Measurements from ENCODE around the gene ZNF592.
"Not testable (repeated sequence)": the region's sequence is repeated elsewhere in the genome, so short reads cannot be mapped to it uniquely, and the experiment has no call there.

The ZNF592 gene

DNA sequence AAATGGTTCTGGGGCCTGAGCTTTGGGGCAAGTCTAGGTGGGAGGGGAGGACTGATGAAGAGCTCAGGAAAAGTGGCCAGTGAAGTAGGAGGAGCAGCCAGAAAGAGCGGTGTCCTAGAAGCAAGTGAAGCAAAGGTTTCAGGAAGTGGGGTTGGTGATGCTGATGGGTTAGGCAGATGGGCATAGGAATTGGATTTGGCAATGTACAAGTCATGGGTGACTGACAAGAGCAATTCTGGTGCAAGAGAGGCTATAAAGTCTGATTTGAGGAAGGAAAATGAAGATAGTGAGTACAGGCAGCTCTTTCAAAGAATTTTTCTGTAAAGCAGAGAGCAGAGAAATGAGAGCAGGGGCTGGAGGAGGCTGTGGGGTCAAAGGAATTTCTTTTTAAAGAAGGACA is 88.5 kb downstream of the ZNF592 start:
- no peak overlapping the region for H3K27ac ChIP-seq
- TF ChIP-seq ZFX (IDR thresholded peaks at IDR 0.05; ENCODE audit: borderline replicate concordance): no peak
- TF ChIP-seq, protein P1, sequence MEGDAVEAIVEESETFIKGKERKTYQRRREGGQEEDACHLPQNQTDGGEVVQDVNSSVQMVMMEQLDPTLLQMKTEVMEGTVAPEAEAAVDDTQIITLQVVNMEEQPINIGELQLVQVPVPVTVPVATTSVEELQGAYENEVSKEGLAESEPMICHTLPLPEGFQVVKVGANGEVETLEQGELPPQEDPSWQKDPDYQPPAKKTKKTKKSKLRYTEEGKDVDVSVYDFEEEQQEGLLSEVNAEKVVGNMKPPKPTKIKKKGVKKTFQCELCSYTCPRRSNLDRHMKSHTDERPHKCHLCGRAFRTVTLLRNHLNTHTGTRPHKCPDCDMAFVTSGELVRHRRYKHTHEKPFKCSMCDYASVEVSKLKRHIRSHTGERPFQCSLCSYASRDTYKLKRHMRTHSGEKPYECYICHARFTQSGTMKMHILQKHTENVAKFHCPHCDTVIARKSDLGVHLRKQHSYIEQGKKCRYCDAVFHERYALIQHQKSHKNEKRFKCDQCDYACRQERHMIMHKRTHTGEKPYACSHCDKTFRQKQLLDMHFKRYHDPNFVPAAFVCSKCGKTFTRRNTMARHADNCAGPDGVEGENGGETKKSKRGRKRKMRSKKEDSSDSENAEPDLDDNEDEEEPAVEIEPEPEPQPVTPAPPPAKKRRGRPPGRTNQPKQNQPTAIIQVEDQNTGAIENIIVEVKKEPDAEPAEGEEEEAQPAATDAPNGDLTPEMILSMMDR (IDR thresholded peaks at IDR 0.05): no peak

- no peak overlapping the region for H3K27ac ChIP-seq
- no peak for TF ChIP-seq ZFX (IDR thresholded peaks at IDR 0.05; ENCODE audit: borderline replicate concordance)
- TF ChIP-seq, protein P1 (IDR thresholded peaks at IDR 0.05): no peak
Observed at GRCh38 chr15:84839714-84840113, 91.3 kb downstream of the ZNF592 start.

DNA sequence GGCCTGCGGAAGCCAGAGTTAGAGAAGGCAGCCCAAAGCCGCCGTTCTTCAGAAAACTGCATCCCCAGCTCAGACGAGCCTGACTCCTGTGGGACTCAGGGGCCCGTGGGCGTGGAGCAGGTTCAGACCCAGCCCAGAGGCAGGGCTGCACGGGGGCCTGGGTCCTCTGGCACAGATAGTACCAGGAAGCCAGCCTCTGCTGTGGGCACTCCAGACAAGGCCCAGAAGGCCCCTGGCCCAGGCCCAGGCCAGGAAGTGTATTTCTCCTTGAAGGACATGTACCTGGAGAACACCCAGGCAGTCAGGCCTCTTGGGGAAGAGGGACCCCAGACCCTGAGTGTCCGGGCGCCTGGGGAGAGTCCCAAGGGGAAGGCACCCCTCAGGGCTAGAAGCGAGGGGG is 91.9 kb downstream of the ZNF592 start:
- no peak for TF ChIP-seq ZFX (IDR thresholded peaks at IDR 0.05; ENCODE audit: borderline replicate concordance)
- TF ChIP-seq, protein P1 (IDR thresholded peaks at IDR 0.05): no peak
- H3K27ac ChIP-seq: no peak overlapping the region

GRCh38 chr15:84840741-84841429 is 92.5 kb downstream of the ZNF592 start:
- H3K27ac ChIP-seq: no peak overlapping the region
- no peak for TF ChIP-seq ZFX (IDR thresholded peaks at IDR 0.05; ENCODE audit: borderline replicate concordance)
- TF ChIP-seq, protein P1 (IDR thresholded peaks at IDR 0.05): no peak

DNA sequence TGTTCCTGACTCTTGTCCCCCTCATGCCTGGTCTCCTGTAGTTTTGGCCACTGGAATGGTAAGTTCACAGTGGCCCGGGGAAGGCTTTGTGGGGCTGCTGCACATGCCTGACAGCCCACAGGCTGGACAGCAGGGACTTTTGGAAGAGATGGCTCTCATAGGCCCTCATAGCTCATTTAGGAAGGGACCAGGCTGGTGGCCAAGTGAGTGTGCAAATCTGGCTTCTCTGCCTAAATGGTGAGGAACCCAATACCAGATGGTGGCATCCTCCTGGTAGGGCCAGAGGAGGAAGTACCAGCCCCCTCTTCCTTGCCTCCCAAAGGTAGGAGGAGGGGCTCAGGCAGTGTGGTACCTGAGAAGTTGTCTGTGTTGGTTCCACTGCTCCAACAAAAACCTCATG is 94.4 kb downstream of the ZNF592 start:
- TF ChIP-seq, protein P1 (IDR thresholded peaks at IDR 0.05): no peak
- TF ChIP-seq ZFX (IDR thresholded peaks at IDR 0.05; ENCODE audit: borderline replicate concordance): no peak
- no peak overlapping the region for H3K27ac ChIP-seq

DNA sequence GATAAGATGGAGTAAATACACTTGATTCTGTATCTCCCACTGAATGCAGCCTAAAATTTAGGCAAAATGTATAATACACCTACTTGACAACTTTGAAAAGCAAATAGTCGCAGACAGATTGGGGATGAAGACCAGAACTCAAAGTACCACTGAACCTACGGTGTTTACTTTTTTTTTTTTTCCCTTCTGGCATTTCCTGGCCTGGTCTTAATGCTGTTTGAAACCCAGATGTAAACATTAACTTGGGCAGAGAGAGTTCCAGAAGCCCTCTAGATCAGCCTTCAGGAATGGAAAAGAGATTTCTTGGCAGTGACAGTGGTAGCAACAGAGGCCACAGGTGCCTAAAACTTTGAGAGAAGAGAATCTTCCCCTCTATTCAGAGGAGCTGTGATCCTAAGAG is 96.6 kb downstream of the ZNF592 start:
- TF ChIP-seq ZFX (IDR thresholded peaks at IDR 0.05; ENCODE audit: borderline replicate concordance): no peak
- no peak overlapping the region for H3K27ac ChIP-seq

DNA sequence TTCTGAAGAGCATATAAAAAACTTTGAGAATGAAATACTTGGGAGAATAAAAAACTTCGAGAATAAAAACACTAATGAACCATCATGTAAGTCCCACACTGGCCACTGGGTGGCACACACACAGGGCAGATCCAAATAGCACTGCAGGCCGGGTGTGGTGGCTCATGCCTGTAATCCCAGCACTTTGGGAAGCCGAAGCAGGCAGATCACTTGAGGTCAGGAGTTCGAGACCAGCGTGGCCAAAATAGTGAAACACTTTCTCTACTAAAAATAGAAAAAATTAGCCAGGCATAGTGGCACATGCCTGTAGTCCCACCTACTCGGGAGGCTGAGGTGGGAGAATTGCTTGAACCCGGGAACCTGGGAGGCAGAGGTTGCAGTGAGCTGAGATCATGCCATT is 97.2 kb downstream of the ZNF592 start:
- TF ChIP-seq, protein P1 (IDR thresholded peaks at IDR 0.05): peak; percentile 92
- not testable (repeated sequence) for H3K27ac ChIP-seq

- no peak overlapping the region for H3K27ac ChIP-seq
- TF ChIP-seq ZFX (IDR thresholded peaks at IDR 0.05; ENCODE audit: borderline replicate concordance): no peak
- TF ChIP-seq, protein P1 (IDR thresholded peaks at IDR 0.05): no peak
Observed at GRCh38 chr15:84846269-84846668, 97.9 kb downstream of the ZNF592 start.
